ENCODE measurements around the gene APOBEC2. TPM values are rescaled to one million over a fixed set of nuclear protein-coding genes. Genes with fewer than 3 reads are reported as not detected.

Gene APOBEC2
- total RNA-seq, 1 experiment from 2014 or later = 4.8 TPM

- TF ChIP-seq CTCF (IDR thresholded peaks at IDR 0.05; ENCODE audit: insufficient read depth in 1 of 2, low read depth in 1 of 2, low read length in 1 of 2, severe bottlenecking in 1 of 2, unreplicated experiment in 1 of 2) = no peak
- intact Hi-C loops (cut with micrococcal nuclease; ENCODE audit: unreplicated experiment) = loop anchor here (1.0 to 2.0 kb wide), 5 partner anchors 9 to 44 kb away; partner anchors contain the start of genes NFYA and OARD1
- BruUV-seq (replicated peaks) = TSS peak; percentile 71
- no peaks in the 10 kb centered on the region for H3K27me3 ChIP-seq (replicated peaks; ENCODE audit: control insufficient read depth, insufficient read depth, low read length)
- POLR2A ChIA-PET = interaction anchor here (0.9 to 2.0 kb wide), 4 partner anchors 9 to 43 kb away, joined by 3 to 19 read pairs (median 10); partner anchors contain the start of genes NFYA and OARD1
- Mint-ChIP-seq H3K27me3 (ENCODE audit: insufficient read depth, unreplicated experiment) (no peaks in the 10 kb centered on the region), H3K4me1 (ENCODE audit: low read depth, unreplicated experiment) (peaks cover 45% of the 10 kb centered on the region), H3K4me3 (ENCODE audit: unreplicated experiment) (peak overlapping the region; percentile 63), H3K36me3 (ENCODE audit: insufficient read depth, unreplicated experiment) (no peaks in the 10 kb centered on the region), H3K27ac (ENCODE audit: unreplicated experiment) (peak overlapping the region; percentile 96), H3K9me3 (ENCODE audit: unreplicated experiment) (no peaks in the 10 kb centered on the region)
- H3K4me1 ChIP-seq = peaks cover 65% of the 10 kb centered on the region
- CTCF ChIA-PET = interaction anchor here (0.6 to 2.5 kb wide), 17 partner anchors 8 to 453 kb away, joined by 3 to 19 read pairs (median 4); partner anchors contain the start of genes APOBEC2, NFYA and OARD1
- H3K9me3 ChIP-seq = no peaks in the 10 kb centered on the region
- H3K4me3 ChIP-seq (ENCODE audit: low read depth, low read length) = peak overlapping the region; percentile 5; the same call in 1 of the 2 replicates
- DNase-seq = peak; percentile 90 to 94
- H3K36me3 ChIP-seq (ENCODE audit: control insufficient read depth, insufficient read depth, low read length) = no peaks in the 10 kb centered on the region
These were observed 12.7 kb upstream of the APOBEC2 start for GRCh38 chr6:41040101-41040939.

GRCh38 chr6:41040940-41041536 lies 12.0 kb upstream of the APOBEC2 start:
- Mint-ChIP-seq H3K27ac (ENCODE audit: unreplicated experiment) (peak overlapping the region; percentile 96), H3K4me1 (ENCODE audit: low read depth, unreplicated experiment) (peaks cover 50% of the 10 kb centered on the region), H3K27me3 (ENCODE audit: insufficient read depth, unreplicated experiment) (no peaks in the 10 kb centered on the region), H3K36me3 (ENCODE audit: insufficient read depth, unreplicated experiment) (no peaks in the 10 kb centered on the region), H3K4me3 (ENCODE audit: unreplicated experiment) (peak overlapping the region; percentile 63), H3K9me3 (ENCODE audit: unreplicated experiment) (no peaks in the 10 kb centered on the region)
- Histone ChIP-seq H3K4me1 (peaks cover 72% of the 10 kb centered on the region), H3K27me3 (replicated peaks; ENCODE audit: control insufficient read depth, insufficient read depth, low read length) (no peaks in the 10 kb centered on the region), H3K4me3 (ENCODE audit: low read depth, low read length) (no peak overlapping the region), H3K36me3 (ENCODE audit: control insufficient read depth, insufficient read depth, low read length) (no peaks in the 10 kb centered on the region), H3K9me3 (no peaks in the 10 kb centered on the region)
- no peak for DNase-seq
- POLR2A ChIA-PET = interaction anchor here (0.9 to 2.0 kb wide), 4 partner anchors 8 to 44 kb away, joined by 3 to 19 read pairs (median 10); partner anchors contain the start of genes NFYA and OARD1
- TF ChIP-seq CTCF (IDR thresholded peaks at IDR 0.05; ENCODE audit: insufficient read depth in 1 of 2, low read depth in 1 of 2, low read length in 1 of 2, severe bottlenecking in 1 of 2, unreplicated experiment in 1 of 2) = no peak
- no TSS peak for BruUV-seq (replicated peaks)
- CTCF ChIA-PET = interaction anchor here (0.6 to 2.5 kb wide), 13 partner anchors 12 to 195 kb away, joined by 3 to 19 read pairs (median 4); partner anchors contain the start of genes APOBEC2, NFYA and OARD1
- intact Hi-C loops (cut with micrococcal nuclease; ENCODE audit: unreplicated experiment) = loop anchor here (1.0 to 2.0 kb wide), 5 partner anchors 8 to 44 kb away; partner anchors contain the start of genes NFYA and OARD1

All from Caco-2 (cell line).